ENCODE measurements around the gene PPIL1.

- TF ChIP-seq CTCF (IDR thresholded peaks at IDR 0.05) (no peak), POLR2A (IDR thresholded peaks at IDR 0.05) (no peak)
Observed at GRCh38 chr6:36915599-36915998, 41.0 kb upstream of the PPIL1 start.

Measured in lower leg skin (tissue), 3 donors.